Heart right ventricle (tissue), 16 donors: ENCODE data around the gene NCAM2. TPM values are rescaled to one million over a fixed set of nuclear protein-coding genes. Genes with fewer than 3 reads are reported as not detected.

Experiments used
- ATAC-seq, 8 donors: fragments of 200-7000 bp; cut with Tn5 transposase; one replicate each; pipeline ENCODE4 v1.9.1; 2020; ENCODE audit warnings: mild to moderate bottlenecking in 8 of 8, moderate library complexity in 8 of 8, moderate number of reproducible peaks in 1 of 8
- DNase-seq, 2 donors: peaks; one replicate each; pipeline ENCODE4 v3.0.0-alpha.2; 2020
- H3K27ac ChIP-seq, 10 donors: fragments of 200-600 bp; sonication (generic) in 2 of 10; one replicate each; pipeline versions ENCODE4 v1.5.0 to v1.8.0; 2020 to 2022; ENCODE audit warnings: mild to moderate bottlenecking in 3 of 10
- H3K27me3 ChIP-seq, 7 donors: fragments of 200-600 bp; one replicate each; pipeline ENCODE4 v1.8.0; 2021 to 2022; ENCODE audit warnings: mild to moderate bottlenecking in 2 of 7
- H3K36me3 ChIP-seq, 9 donors: fragments of 200-600 bp; sonication (generic) in 1 of 9; one replicate each; pipeline versions ENCODE4 v1.5.0 to v1.8.0; 2020 to 2022; ENCODE audit warnings: mild to moderate bottlenecking in 2 of 9
- H3K4me1 ChIP-seq, 9 donors: fragments of 200-600 bp; sonication (generic) in 1 of 9; one replicate each; pipeline versions ENCODE4 v1.5.0 to v1.8.0; 2020 to 2022; ENCODE audit warnings: mild to moderate bottlenecking in 4 of 9
- H3K4me3 ChIP-seq, 10 donors: fragments of 200-600 bp; sonication (generic) in 2 of 10; one replicate each; pipeline versions ENCODE4 v1.5.0 to v1.8.0; 2020 to 2022; ENCODE audit warnings: mild to moderate bottlenecking in 7 of 10, moderate library complexity in 2 of 10
- H3K9me3 ChIP-seq, 11 donors: fragments of 200-600 bp in 10 of 11; sonication (generic) in 2 of 11; one replicate each; pipeline versions ENCODE4 v1.5.0 to v1.8.0; 2013 to 2022; ENCODE audit warnings: mild to moderate bottlenecking in 2 of 11, control low read depth in 1 of 11, moderate library complexity in 1 of 11
- CTCF ChIP-seq, 9 donors: fragments of 200-600 bp; sonication (generic) in 2 of 9; IDR thresholded peaks; one replicate each; pipeline versions ENCODE4 v1.5.0 to v1.8.0; 2021 to 2022; ENCODE audit warnings: antibody characterized with exemption in 9 of 9, mild to moderate bottlenecking in 5 of 9, moderate library complexity in 1 of 9
- WGBS, 2 donors: extraction: QIAGEN DNeasy Blood & Tissue Kit; methylation state at CpG; one replicate each; pipeline ENCODE4 v1.1.7; 2013; ENCODE audit warnings: inconsistent platforms in 1 of 2; 5-methylcytosine and 5-hydroxymethylcytosine counted together
- intact Hi-C, 10 donors: fragments of 100-400 bp; cut with DNase I; formaldehyde crosslinking; loops; one replicate each; pipeline versions ENCODE4 v1.11.1 to v1.14.2; 2022
- polyA plus RNA-seq, 2 donors: library from polyadenylated mRNA; stranded (reverse); fragments of 200-250 nt; gene quantifications; one replicate each; pipeline ENCODE4 v1.2.3, GENCODE V29; 2013
- total RNA-seq, 10 donors: library from RNA; stranded (reverse); fragmentation: NEBNext Ultra II Directional in 3 of 10; extraction: Animal tissue kit (Norgen Biotek cat#: 25700) in 3 of 10; gene quantifications; one replicate each; pipeline versions ENCODE4 v1.2.1 to v1.2.4, GENCODE V29; 2021 to 2023
- donor health status: Arrhythmogenic right ventricular cardiomyopathy.
- donor health status: ischemic (EF 13 %, LVEDD 7.1; RV severe dilation, severe dysfunction).
- donor health status: healthy with polysubstance abuse.
- donor health status: DM: no; HTN: yes; CAD: no.
- donor health status: DM: no; HTN: no; CAD: no.
- donor health status: ischemic (EF 25% LVEDD 6.9; RV normal size, moderate dysfunction).
- donor health status: ischemic (EF 25% LVEDD 5.7; RV mildly dilated, moderate dysfunction).
- donor health status: healthy.
- donor health status: DM: yes; HTN: yes; CAD: no.
- donor health status: Ischemic cardiomyopathy.
- donor health status: ischemic (EF 35%, LVEDD 5.7; RV mildly dilated, moderate dysfunction).
- donor health status: nonischemic (EF 11% LVEDD 7.7; RV severe dilation, severe dysfunction).
- donor health status: DM: yes; HTN: yes; CAD: no.
- donor health status: PGD.
- donor health status: ischemic (EF 29% LVEDD 5.4; RV normal size, mild dysfunction).
- donor health status: nonischemic (EF 23%, LVEDD 6.1; RV moderate dilation, normal function).

The NCAM2 gene
- total and polyA plus RNA-seq, 12 donors: 0.25 to 8.9 (median 3.1) TPM

GRCh38 chr21:21367583-21367982, 369.4 kb downstream of the NCAM2 start:
- Histone ChIP-seq H3K27me3 (no peaks in the 10 kb centered on the region), H3K36me3 (no peaks in the 10 kb centered on the region), H3K27ac (no peak overlapping the region), H3K9me3 (no peaks in the 10 kb centered on the region), H3K4me3 (no peak overlapping the region), H3K4me1 (no peaks in the 10 kb centered on the region)
- ATAC-seq (no peak), DNase-seq (no peak)
- intact Hi-C loops: no loop called here
- TF ChIP-seq CTCF (IDR thresholded peaks at IDR 0.05): no peak

- Histone ChIP-seq H3K4me1 (no peaks in the 10 kb centered on the region), H3K36me3 (no peaks in the 10 kb centered on the region), H3K4me3 (no peak overlapping the region), H3K9me3 (no peaks in the 10 kb centered on the region), H3K27me3 (no peaks in the 10 kb centered on the region), H3K27ac (no peak overlapping the region)
- ATAC-seq (no peak), DNase-seq (no peak)
- peak in 3 of 9 donors; percentile 9 to 27 (median 21) for TF ChIP-seq CTCF (IDR thresholded peaks at IDR 0.05)
- 45 to 74% methylated on average over 1 of the region's 1 CpG for WGBS, 2 donors
- intact Hi-C loops: loop anchor here in 1 of 10 donors (10.0 kb wide), 1 partner anchor 369 kb away; no protein-coding TSS in a partner anchor
These were observed 375.8 kb downstream of the NCAM2 start for GRCh38 chr21:21373969-21374368.

GRCh38 chr21:21383126-21383525, 384.9 kb downstream of the NCAM2 start:
- Histone ChIP-seq H3K4me3 (no peak overlapping the region), H3K36me3 (no peaks in the 10 kb centered on the region), H3K27me3 (no peaks in the 10 kb centered on the region), H3K4me1 (no peaks in the 10 kb centered on the region), H3K27ac (no peak overlapping the region), H3K9me3 (no peaks in the 10 kb centered on the region)
- peak in 1 of 2 donors; percentile 7 for DNase-seq
- intact Hi-C loops: no loop called here
- ATAC-seq: no peak
- TF ChIP-seq CTCF (IDR thresholded peaks at IDR 0.05): no peak
- 57 to 67% methylated on average over 3 of the region's 3 CpGs for WGBS, 2 donors

- WGBS, 2 donors: 90% methylated on average over 3 of the region's 3 CpGs
- no peak for ATAC-seq
- intact Hi-C loops: no loop called here
These were observed 386.8 kb downstream of the NCAM2 start for GRCh38 chr21:21384977-21385376.

More at GRCh38 chr21:21384977-21385376, 386.8 kb downstream of the NCAM2 start:
- DNase-seq: no peak
- Histone ChIP-seq H3K36me3 (no peaks in the 10 kb centered on the region), H3K4me3 (no peak overlapping the region), H3K9me3 (peaks cover 0 to 5% (median 0%) of the 10 kb centered on the region in 11 donors), H3K27ac (no peak overlapping the region), H3K4me1 (no peaks in the 10 kb centered on the region), H3K27me3 (no peaks in the 10 kb centered on the region)
- no peak for TF ChIP-seq CTCF (IDR thresholded peaks at IDR 0.05)
